ENCODE data around the gene MYMX. TPM values are rescaled to one million over a fixed set of nuclear protein-coding genes. Genes with fewer than 3 reads are reported as not detected.

The MYMX gene
- total and polyA plus RNA-seq, 2 of the 13 experiments (the other 11 are each of a cell fraction or from before 2014, with no cell fraction given) = not detected

- TF ChIP-seq ZNF121 (CRISPR knock-in tag; IDR thresholded peaks at IDR 0.05) = no peak
- TF ChIP-seq HNRNPH1 (optimal IDR thresholded peaks at IDR 0.05; ENCODE audit: low read depth, low read length) = no peak
- peak; percentile 20 for TF ChIP-seq PCBP2 (optimal IDR thresholded peaks at IDR 0.05; ENCODE audit: low read depth, low read length, poor library complexity, severe bottlenecking)
- no peak for TF ChIP-seq ZNF264 (CRISPR knock-in tag; IDR thresholded peaks at IDR 0.05)
- no peak for TF ChIP-seq FOSL1 (CRISPR knock-in tag; IDR thresholded peaks at IDR 0.05; ENCODE audit: borderline replicate concordance)
- no peak for TF ChIP-seq ZNF275 (CRISPR knock-in tag; IDR thresholded peaks at IDR 0.05; ENCODE audit: borderline replicate concordance)
- TF ChIP-seq BORCS8-MEF2B (CRISPR knock-in tag; IDR thresholded peaks at IDR 0.05) = 0 out of 2 replicates have a peak, but pooled peaks have one; percentile 1
- no peak for TF ChIP-seq ZNF75D (CRISPR knock-in tag; IDR thresholded peaks at IDR 0.05; ENCODE audit: borderline replicate concordance)
- TF ChIP-seq SALL2 (CRISPR knock-in tag; IDR thresholded peaks at IDR 0.05) = peak; percentile 64; the same call in 1 of the 2 replicates
- peak; percentile 60; the same call in 1 of the 2 replicates for TF ChIP-seq CAMTA2 (CRISPR knock-in tag; IDR thresholded peaks at IDR 0.05; ENCODE audit: borderline replicate concordance)
- TF ChIP-seq ZNF280B (CRISPR knock-in tag; IDR thresholded peaks at IDR 0.05; ENCODE audit: borderline replicate concordance) = 0 out of 2 replicates have a peak, but pooled peaks have one; percentile 65
- TF ChIP-seq NCOA1 (CRISPR knock-in tag; IDR thresholded peaks at IDR 0.05) = peak; percentile 94
- TF ChIP-seq, protein P1, sequence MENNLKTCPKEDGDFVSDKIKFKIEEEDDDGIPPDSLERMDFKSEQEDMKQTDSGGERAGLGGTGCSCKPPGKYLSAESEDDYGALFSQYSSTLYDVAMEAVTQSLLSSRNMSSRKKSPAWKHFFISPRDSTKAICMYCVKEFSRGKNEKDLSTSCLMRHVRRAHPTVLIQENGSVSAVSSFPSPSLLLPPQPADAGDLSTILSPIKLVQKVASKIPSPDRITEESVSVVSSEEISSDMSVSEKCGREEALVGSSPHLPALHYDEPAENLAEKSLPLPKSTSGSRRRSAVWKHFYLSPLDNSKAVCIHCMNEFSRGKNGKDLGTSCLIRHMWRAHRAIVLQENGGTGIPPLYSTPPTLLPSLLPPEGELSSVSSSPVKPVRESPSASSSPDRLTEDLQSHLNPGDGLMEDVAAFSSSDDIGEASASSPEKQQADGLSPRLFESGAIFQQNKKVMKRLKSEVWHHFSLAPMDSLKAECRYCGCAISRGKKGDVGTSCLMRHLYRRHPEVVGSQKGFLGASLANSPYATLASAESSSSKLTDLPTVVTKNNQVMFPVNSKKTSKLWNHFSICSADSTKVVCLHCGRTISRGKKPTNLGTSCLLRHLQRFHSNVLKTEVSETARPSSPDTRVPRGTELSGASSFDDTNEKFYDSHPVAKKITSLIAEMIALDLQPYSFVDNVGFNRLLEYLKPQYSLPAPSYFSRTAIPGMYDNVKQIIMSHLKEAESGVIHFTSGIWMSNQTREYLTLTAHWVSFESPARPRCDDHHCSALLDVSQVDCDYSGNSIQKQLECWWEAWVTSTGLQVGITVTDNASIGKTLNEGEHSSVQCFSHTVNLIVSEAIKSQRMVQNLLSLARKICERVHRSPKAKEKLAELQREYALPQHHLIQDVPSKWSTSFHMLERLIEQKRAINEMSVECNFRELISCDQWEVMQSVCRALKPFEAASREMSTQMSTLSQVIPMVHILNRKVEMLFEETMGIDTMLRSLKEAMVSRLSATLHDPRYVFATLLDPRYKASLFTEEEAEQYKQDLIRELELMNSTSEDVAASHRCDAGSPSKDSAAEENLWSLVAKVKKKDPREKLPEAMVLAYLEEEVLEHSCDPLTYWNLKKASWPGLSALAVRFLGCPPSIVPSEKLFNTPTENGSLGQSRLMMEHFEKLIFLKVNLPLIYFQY (CRISPR knock-in tag; IDR thresholded peaks at IDR 0.05; ENCODE audit: borderline replicate concordance) = peak; percentile 16; the same call in 1 of the 2 replicates
- TF ChIP-seq CHD2 (IDR thresholded peaks at IDR 0.05; ENCODE audit: low read depth, low read length) = 0 out of 2 replicates have a peak, but pooled peaks have one; percentile 15
- peak; percentile 6; the same call in 1 of the 2 replicates for TF ChIP-seq ZSCAN31 (CRISPR knock-in tag; IDR thresholded peaks at IDR 0.05; ENCODE audit: low read depth)
- 0 out of 2 replicates have a peak, but pooled peaks have one; percentile 95 for TF ChIP-seq ZNF550 (CRISPR knock-in tag; IDR thresholded peaks at IDR 0.05; ENCODE audit: borderline replicate concordance)
- TF ChIP-seq ZNF512 (CRISPR knock-in tag; IDR thresholded peaks at IDR 0.05) = no peak
- TF ChIP-seq HNRNPK (IDR thresholded peaks at IDR 0.05; ENCODE audit: low read depth, low read length, poor library complexity, severe bottlenecking) = no peak
- TF ChIP-seq CHD4 (IDR thresholded peaks at IDR 0.05; ENCODE audit: borderline replicate concordance, low read length) = no peak
- TF ChIP-seq ZSCAN25 (CRISPR knock-in tag; IDR thresholded peaks at IDR 0.05) = no peak
- 0 out of 2 replicates have a peak, but pooled peaks have one; percentile 13 for TF ChIP-seq ZNF891 (CRISPR knock-in tag; IDR thresholded peaks at IDR 0.05)
- no peak for TF ChIP-seq TCF7 (IDR thresholded peaks at IDR 0.05; ENCODE audit: low read depth)
These were observed 28.7 kb downstream of the MYMX start (continued) for GRCh38 chr6:44245391-44245911.
